Suprapubic skin (tissue), 3 donors: ENCODE results near the gene KCNIP4.

ENCODE experiments used
- EP300 ChIP-seq: sonication (generic); formaldehyde crosslinking; IDR thresholded peaks from one replicate; pipeline ENCODE4 v1.6.1; 2017; ENCODE audit warnings: antibody characterized with exemption
- TF ChIP-seq, protein P1 (sequence below), 2 donors: fragments of 200-600 bp in 1 of 2; fragments of 450-650 bp in 1 of 2; sonication (generic) in 1 of 2; IDR thresholded peaks; one replicate each; pipeline ENCODE4 v1.5.1; 2016 to 2019; ENCODE audit warnings: antibody characterized with exemption in 2 of 2, mild to moderate bottlenecking in 1 of 2, moderate library complexity in 1 of 2

DNA sequence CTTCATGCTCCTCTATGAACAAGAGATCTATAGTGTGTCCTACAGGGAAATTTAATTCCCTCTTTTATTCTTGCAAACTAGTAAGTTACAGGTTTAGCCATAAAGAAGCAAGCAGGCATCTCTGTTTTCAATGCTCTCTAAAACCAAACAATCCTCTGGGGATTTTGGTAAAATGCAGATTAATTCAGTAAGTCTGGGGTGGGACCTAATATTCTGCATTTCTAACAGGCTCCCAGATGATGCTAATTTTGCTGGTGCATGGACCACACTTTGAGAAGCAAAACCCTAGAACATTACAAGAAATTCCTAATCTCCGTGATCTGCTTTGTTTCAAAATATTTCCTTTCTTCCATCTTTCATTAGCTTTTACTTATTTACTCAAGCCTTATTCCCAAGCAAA, 903.5 kb downstream of the KCNIP4 start:
- no peak for TF ChIP-seq EP300
- TF ChIP-seq, protein P1, sequence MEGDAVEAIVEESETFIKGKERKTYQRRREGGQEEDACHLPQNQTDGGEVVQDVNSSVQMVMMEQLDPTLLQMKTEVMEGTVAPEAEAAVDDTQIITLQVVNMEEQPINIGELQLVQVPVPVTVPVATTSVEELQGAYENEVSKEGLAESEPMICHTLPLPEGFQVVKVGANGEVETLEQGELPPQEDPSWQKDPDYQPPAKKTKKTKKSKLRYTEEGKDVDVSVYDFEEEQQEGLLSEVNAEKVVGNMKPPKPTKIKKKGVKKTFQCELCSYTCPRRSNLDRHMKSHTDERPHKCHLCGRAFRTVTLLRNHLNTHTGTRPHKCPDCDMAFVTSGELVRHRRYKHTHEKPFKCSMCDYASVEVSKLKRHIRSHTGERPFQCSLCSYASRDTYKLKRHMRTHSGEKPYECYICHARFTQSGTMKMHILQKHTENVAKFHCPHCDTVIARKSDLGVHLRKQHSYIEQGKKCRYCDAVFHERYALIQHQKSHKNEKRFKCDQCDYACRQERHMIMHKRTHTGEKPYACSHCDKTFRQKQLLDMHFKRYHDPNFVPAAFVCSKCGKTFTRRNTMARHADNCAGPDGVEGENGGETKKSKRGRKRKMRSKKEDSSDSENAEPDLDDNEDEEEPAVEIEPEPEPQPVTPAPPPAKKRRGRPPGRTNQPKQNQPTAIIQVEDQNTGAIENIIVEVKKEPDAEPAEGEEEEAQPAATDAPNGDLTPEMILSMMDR (IDR thresholded peaks at IDR 0.05): no peak
